ENCODE data around the gene RTN4RL1.

DNA sequence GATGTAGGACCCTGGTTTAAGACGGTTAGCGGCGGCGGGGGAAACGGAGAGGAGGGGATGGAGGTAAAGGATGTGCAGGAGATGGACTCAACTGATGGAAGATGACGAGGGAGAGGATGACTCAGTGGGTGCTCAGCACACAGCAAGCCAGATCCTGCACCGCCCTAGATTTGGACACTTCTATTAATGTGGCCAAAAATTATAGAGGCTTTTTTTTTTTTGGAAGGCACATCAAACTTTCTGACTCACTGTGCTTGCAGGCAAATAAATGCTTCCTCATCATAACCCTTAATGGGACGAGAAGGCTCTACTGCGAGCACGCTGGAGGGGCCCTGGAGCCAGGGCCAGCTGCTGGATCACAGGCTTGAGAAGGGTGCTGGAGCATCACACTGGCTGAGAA is 36.0 kb downstream of the RTN4RL1 start:
- TF ChIP-seq, protein P1, sequence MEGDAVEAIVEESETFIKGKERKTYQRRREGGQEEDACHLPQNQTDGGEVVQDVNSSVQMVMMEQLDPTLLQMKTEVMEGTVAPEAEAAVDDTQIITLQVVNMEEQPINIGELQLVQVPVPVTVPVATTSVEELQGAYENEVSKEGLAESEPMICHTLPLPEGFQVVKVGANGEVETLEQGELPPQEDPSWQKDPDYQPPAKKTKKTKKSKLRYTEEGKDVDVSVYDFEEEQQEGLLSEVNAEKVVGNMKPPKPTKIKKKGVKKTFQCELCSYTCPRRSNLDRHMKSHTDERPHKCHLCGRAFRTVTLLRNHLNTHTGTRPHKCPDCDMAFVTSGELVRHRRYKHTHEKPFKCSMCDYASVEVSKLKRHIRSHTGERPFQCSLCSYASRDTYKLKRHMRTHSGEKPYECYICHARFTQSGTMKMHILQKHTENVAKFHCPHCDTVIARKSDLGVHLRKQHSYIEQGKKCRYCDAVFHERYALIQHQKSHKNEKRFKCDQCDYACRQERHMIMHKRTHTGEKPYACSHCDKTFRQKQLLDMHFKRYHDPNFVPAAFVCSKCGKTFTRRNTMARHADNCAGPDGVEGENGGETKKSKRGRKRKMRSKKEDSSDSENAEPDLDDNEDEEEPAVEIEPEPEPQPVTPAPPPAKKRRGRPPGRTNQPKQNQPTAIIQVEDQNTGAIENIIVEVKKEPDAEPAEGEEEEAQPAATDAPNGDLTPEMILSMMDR (IDR thresholded peaks at IDR 0.05), result no peak
- no peak for TF ChIP-seq EP300 (IDR thresholded peaks at IDR 0.05)

Measured in suprapubic skin (tissue), 3 donors.